Measurements from ENCODE around the gene BARHL1.

Gene BARHL1

GRCh38 chr9:132587592-132587955, 5.2 kb downstream of the BARHL1 start:
- DNase-seq (ENCODE audit: low read depth in 2 of 2): no peak

GRCh38 chr9:132588098-132588497, 5.7 kb downstream of the BARHL1 start:
- DNase-seq (ENCODE audit: low read depth in 2 of 2): no peak

GRCh38 chr9:132588501-132589147, 6.2 kb downstream of the BARHL1 start:
- DNase-seq (ENCODE audit: low read depth in 2 of 2): no peak

GRCh38 chr9:132589148-132590036, 7.0 kb downstream of the BARHL1 start:
- DNase-seq (ENCODE audit: low read depth in 2 of 2): no peak

GRCh38 chr9:132590037-132590317, 7.6 kb downstream of the BARHL1 start:
- DNase-seq (ENCODE audit: low read depth in 2 of 2): no peak

DNA sequence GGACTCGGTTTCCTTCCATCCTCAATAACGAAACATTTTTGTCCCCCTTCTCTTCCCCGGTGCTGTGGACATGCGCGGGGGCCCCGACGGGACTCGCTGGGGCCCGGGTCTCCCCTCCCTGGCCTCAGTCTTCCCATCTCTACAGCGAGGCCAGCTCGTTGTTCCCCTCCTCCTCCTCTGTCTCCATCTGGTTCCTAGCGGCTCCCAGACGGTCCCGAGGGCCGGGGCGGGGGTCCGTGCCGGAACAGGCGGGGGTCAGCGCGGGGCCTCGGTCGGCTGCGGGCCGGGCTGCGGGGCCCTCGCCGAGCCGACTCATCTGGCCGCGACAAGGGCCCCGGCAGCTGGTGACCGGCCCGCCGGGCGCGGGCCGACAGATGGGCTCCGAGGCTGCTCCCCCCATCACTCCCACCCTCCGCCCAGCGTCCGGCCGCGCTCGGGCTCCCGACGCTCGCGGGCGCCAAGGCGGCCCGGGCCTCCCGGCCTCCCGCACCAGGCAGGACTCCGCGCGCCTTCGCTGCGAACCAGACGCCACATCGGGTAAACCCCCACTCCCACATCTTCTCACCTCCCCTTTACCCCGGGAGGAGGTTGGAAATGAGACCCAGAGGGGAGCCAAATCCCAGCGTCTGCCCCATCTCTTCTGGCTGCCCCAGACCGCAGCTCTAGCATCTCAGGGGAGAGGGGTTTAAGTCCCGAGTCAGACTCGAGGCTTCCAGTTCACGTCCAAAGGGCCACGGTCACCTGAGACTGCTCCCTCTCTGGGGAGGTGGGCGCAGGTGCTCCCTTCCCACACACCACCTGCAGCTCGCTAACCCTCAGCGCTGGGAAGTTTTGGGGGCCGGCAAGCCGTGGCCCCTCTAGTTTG, 8.1 kb downstream of the BARHL1 start:
- no peak for DNase-seq (ENCODE audit: low read depth in 2 of 2)

DNA sequence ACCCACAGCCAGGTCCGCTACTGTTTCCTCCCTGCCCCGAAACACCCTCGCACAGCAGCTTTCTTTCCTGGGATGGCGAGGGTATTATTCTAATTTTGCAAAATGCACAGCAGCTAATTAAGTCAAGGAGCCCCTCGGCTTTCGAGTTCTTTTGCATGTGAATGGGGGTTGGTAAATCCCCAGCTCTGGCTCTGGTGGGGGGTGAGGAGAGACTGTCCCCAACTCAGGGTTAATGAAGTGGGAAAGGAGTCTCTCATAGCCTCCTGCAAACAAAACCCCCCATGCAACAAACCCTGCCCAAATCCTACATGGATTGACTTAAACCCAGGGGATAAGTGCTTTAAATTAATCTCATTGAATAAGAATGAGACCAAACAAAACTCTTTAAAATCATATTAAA, 8.8 kb downstream of the BARHL1 start:
- DNase-seq (ENCODE audit: low read depth in 2 of 2): no peak

- no peak for DNase-seq (ENCODE audit: low read depth in 2 of 2)
These were observed 9.4 kb downstream of the BARHL1 start for GRCh38 chr9:132591751-132592314.

GRCh38 chr9:132592451-132592850, 10.0 kb downstream of the BARHL1 start:
- DNase-seq (ENCODE audit: low read depth in 2 of 2): no peak

GRCh38 chr9:132594412-132594811, 12.0 kb downstream of the BARHL1 start:
- DNase-seq (ENCODE audit: low read depth in 2 of 2): no peak

GRCh38 chr9:132595319-132595718, 12.9 kb downstream of the BARHL1 start:
- DNase-seq (ENCODE audit: low read depth in 2 of 2): no peak

DNA sequence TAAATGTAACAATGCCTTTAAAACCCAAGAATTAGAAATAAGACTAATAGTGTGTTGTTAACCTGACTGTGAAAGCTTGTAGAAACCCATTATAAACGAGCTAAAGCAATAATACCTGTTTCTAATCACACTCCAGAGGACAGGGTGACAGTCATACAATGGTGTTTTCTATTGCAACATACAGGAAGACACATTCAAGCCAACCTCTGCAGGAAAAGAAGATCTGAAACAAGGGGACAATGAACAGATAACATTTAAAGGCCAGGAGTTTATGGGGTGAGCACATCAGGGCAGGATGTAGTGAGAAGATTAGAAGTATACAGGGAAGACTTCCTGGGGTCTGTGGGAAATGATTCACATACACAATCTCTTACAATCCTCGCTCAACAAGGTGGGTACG, 13.8 kb downstream of the BARHL1 start:
- DNase-seq (ENCODE audit: low read depth in 2 of 2): no peak

GRCh38 chr9:132597073-132597775, 14.8 kb downstream of the BARHL1 start:
- DNase-seq (ENCODE audit: low read depth in 2 of 2): no peak

- no peak for DNase-seq (ENCODE audit: low read depth in 2 of 2)
These were observed 18.0 kb downstream of the BARHL1 start for GRCh38 chr9:132600326-132600984.

DNA sequence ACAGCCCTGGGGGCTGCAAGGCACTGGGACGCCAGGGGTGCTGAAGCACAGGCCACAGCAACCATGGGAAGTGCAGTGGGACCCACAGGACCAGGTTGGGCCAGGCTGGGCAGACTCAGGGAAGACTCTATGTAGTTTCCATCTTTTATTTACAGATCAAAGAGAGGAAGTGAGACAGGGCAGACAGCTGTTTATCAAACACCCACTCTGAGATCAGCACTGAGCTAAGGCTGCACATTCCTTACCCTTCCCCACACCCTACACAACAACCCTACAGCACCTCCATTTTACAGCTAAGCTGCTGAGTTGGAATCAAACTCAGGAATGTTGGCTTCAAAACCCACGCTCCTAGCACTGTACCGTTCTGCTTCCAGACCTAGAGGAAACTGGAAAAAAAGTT, 19.8 kb downstream of the BARHL1 start:
- no peak for DNase-seq (ENCODE audit: low read depth in 2 of 2)

DNA sequence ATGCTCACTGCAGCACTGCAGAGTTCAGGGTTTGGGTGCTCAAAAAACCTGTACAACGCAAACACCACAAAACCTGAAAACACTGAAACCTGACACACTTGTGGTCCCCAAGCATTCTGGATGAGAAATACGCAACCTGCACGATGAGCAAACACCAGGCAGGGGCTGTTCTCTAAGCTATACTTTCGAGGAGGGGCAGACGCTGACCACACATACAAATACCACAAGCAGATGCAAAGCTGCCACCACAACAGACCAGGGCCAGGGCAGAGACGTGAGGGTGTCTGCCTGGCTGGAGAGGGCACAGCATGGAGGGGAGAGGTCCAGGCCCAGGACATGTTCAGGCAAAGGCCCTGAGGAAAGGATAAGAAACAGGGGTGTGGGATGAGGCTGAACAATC, 23.0 kb downstream of the BARHL1 start:
- DNase-seq (ENCODE audit: low read depth in 2 of 2): no peak

DNA sequence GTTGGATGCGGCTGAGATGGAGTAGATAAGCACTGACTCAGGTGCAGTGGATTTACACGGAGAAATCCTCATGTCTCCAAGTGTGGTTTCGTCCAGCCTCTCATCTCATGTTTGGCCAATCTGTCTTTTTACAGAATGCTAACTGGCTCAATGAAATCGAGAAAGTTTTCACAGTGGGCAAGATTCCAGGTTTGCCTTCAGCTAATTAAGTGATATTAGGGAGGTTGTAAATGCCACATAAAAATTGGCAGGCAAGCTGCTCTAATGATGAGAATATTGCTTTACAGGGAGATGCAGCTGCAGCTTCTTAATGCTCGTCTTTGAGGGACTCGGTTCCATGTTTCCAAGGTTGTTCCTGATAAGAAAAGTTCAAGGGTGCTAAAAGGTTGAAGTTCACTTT, 23.7 kb downstream of the BARHL1 start:
- DNase-seq (ENCODE audit: low read depth in 2 of 2): no peak

GRCh38 chr9:132609184-132609583, 26.8 kb downstream of the BARHL1 start:
- DNase-seq (ENCODE audit: low read depth in 2 of 2): no peak

GRCh38 chr9:132609829-132610228, 27.4 kb downstream of the BARHL1 start:
- no peak for DNase-seq (ENCODE audit: low read depth in 2 of 2)

- no peak for DNase-seq (ENCODE audit: low read depth in 2 of 2)
These were observed 28.3 kb downstream of the BARHL1 start for GRCh38 chr9:132610661-132611060.

DNA sequence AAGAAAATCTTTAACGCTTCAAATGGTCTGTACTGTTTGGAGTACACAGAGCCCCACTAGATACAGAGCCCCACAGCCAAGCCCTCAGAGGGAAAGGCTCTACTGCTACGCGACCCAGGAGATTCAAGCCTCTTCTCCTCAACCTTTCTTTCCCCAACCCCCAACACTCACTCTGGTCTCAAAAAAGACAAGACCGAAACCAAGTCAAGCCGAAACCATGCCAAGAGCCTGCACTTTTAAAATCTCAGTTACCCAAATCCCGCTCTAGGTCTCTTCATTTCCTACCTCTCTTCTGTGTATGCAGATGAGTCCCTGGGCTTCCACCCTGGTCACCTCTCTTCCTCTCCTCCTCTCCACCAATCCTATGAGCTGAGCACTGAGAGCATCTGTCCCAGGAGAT, 31.9 kb downstream of the BARHL1 start:
- DNase-seq (ENCODE audit: low read depth in 2 of 2): no peak
